Gastrocnemius medialis (tissue), 4 donors: ENCODE measurements around the gene INAFM2. TPM values are rescaled to one million over a fixed set of nuclear protein-coding genes. Genes with fewer than 3 reads are reported as not detected.

Experiments
- ATAC-seq, 2 donors: fragments of 150-250 bp; one replicate each; pipeline ENCODE4 v1.9.1; 2016
- DNase-seq, 2 donors: peaks; one replicate each; pipeline ENCODE4 v3.0.0-alpha.2; 2019
- H3K27ac ChIP-seq, 4 donors: fragments of 200-600 bp; sonication (generic); 1 replicate in 1 of 4; 2 replicates in 3 of 4; pipeline ENCODE4 v1.5.1; 2016 to 2018; ENCODE audit warnings: mild to moderate bottlenecking in 2 of 4, moderate library complexity in 1 of 4
- H3K27me3 ChIP-seq, 3 donors: fragments of 200-600 bp; sonication (generic) in 2 of 3; 1 replicate in 1 of 3; 2 replicates in 2 of 3; pipeline versions ENCODE4 v1.5.1 to v1.6.0; 2016 to 2019; ENCODE audit warnings: mild to moderate bottlenecking in 1 of 3, moderate library complexity in 1 of 3
- H3K36me3 ChIP-seq, 2 donors: fragments of 200-600 bp; sonication (generic) in 1 of 2; one replicate each; pipeline ENCODE4 v1.5.1; 2017 to 2018
- H3K4me1 ChIP-seq, 2 donors: fragments of 200-600 bp; sonication (generic) in 1 of 2; one replicate each; pipeline ENCODE4 v1.5.1; 2016 to 2017; ENCODE audit warnings: mild to moderate bottlenecking in 2 of 2
- H3K4me3 ChIP-seq, 4 donors: fragments of 200-600 bp; sonication (generic) in 3 of 4; 1 replicate in 1 of 4; 2 replicates in 3 of 4; pipeline ENCODE4 v1.5.1; 2016 to 2019; ENCODE audit warnings: mild to moderate bottlenecking in 2 of 4
- H3K9me3 ChIP-seq, 3 donors: fragments of 200-600 bp; sonication (generic) in 2 of 3; 1 replicate in 1 of 3; 2 replicates in 2 of 3; pipeline ENCODE4 v1.5.1; 2016 to 2019
- CTCF ChIP-seq, 5 experiments: fragments of 450-650 bp in 3 of 5; fragments of 200-600 bp in 2 of 5; sonication (generic) in 2 of 5; IDR thresholded peaks in 4 of 5; conservative IDR thresholded peaks in 1 of 5; 1 replicate in 4 of 5; 2 replicates in 1 of 5; pipeline ENCODE4 v1.5.1; 2016 to 2019; ENCODE audit warnings: antibody characterized with exemption in 5 of 5, mild to moderate bottlenecking in 3 of 5, moderate library complexity in 3 of 5
- POLR2A ChIP-seq, 2 donors: fragments of 450-650 bp; IDR thresholded peaks; one replicate each; pipeline ENCODE4 v1.6.1; 2017; ENCODE audit warnings: antibody characterized with exemption in 2 of 2, mild to moderate bottlenecking in 2 of 2, moderate library complexity in 2 of 2
- in situ Hi-C, 4 donors: fragments of 200-750 bp; cut with MboI; loops; one replicate each; pipeline versions ENCODE4 v1.15.0 to v1.8.0; 2017; ENCODE audit warnings: low sequenced_read_pairs in 4 of 4
- intact Hi-C: fragments of 100-400 bp; cut with DNase I; formaldehyde crosslinking; loops from one replicate; pipeline ENCODE4 v1.15.1; 2023; ENCODE audit warnings: low total_unique reads
- total RNA-seq, 4 donors: library from RNA; depleted of rRNA; stranded (reverse); fragments of >200 nt; gene quantifications; one replicate each; pipeline versions ENCODE4 v1.1.0 to v1.2.3, GENCODE V29; 2016

The INAFM2 gene
- total RNA-seq, 4 donors from 2014 or later, result 17.2 to 28.1 (median 17.7) TPM

GRCh38 chr15:40313531-40314398 lies 9.7 kb upstream of the INAFM2 start:
- Histone ChIP-seq H3K36me3 (no peaks in the 10 kb centered on the region), H3K27ac (no peak overlapping the region), H3K27me3 (no peaks in the 10 kb centered on the region), H3K4me3 (no peak overlapping the region), H3K9me3 (no peaks in the 10 kb centered on the region), H3K4me1 (peaks cover 0 to 8% of the 10 kb centered on the region in 2 donors)
- peak; percentile 49 to 70 for ATAC-seq
- no peak for TF ChIP-seq CTCF (IDR thresholded peaks at IDR 0.05 in 4 of 5, conservative IDR thresholded peaks at IDR 0.05 in 1 of 5)
- TF ChIP-seq POLR2A (IDR thresholded peaks at IDR 0.05), result no peak
- in situ Hi-C loops, result loop anchor here in 2 of 4 donors (10.0 kb wide), 1 partner anchor 111 kb away; no protein-coding TSS in a partner anchor
- DNase-seq, result peak in 1 of 2 donors; percentile 45
- intact Hi-C loops, result no loop called here

GRCh38 chr15:40314723-40315276 lies 8.7 kb upstream of the INAFM2 start:
- no peaks in the 10 kb centered on the region for H3K36me3 ChIP-seq
- H3K27ac ChIP-seq, result no peak overlapping the region
- H3K9me3 ChIP-seq, result no peaks in the 10 kb centered on the region
- TF ChIP-seq POLR2A (IDR thresholded peaks at IDR 0.05) (no peak), CTCF (IDR thresholded peaks at IDR 0.05 in 4 of 5, conservative IDR thresholded peaks at IDR 0.05 in 1 of 5) (no peak)
- peaks cover 0 to 8% of the 10 kb centered on the region in 2 donors for H3K4me1 ChIP-seq
- DNase-seq (no peak), ATAC-seq (no peak)
- H3K4me3 ChIP-seq, result no peak overlapping the region
- intact Hi-C loops, result no loop called here
- in situ Hi-C loops, result loop anchor here in 2 of 4 donors (10.0 kb wide), 1 partner anchor 110 kb away; no protein-coding TSS in a partner anchor
- H3K27me3 ChIP-seq, result no peaks in the 10 kb centered on the region

GRCh38 chr15:40316931-40317330 lies 6.6 kb upstream of the INAFM2 start:
- Histone ChIP-seq H3K4me1 (peaks cover 0 to 8% of the 10 kb centered on the region in 2 donors), H3K36me3 (no peaks in the 10 kb centered on the region), H3K27ac (no peak overlapping the region), H3K4me3 (no peak overlapping the region), H3K27me3 (no peaks in the 10 kb centered on the region), H3K9me3 (no peaks in the 10 kb centered on the region)
- in situ Hi-C loops, result loop anchor here in 2 of 4 donors (10.0 kb wide), 1 partner anchor 108 kb away; no protein-coding TSS in a partner anchor
- ATAC-seq (no peak), DNase-seq (no peak)
- TF ChIP-seq POLR2A (IDR thresholded peaks at IDR 0.05) (no peak), CTCF (IDR thresholded peaks at IDR 0.05 in 4 of 5, conservative IDR thresholded peaks at IDR 0.05 in 1 of 5) (no peak)
- intact Hi-C loops, result no loop called here

- DNase-seq (no peak), ATAC-seq (no peak)
- H3K27ac ChIP-seq, result no peak overlapping the region
- H3K9me3 ChIP-seq, result no peaks in the 10 kb centered on the region
- peaks cover under 1 to 8% of the 10 kb centered on the region in 2 donors for H3K4me1 ChIP-seq
- no peaks in the 10 kb centered on the region for H3K36me3 ChIP-seq
- intact Hi-C loops, result no loop called here
- no peak overlapping the region for H3K4me3 ChIP-seq
- in situ Hi-C loops, result loop anchor here in 2 of 4 donors (10.0 kb wide), 1 partner anchor 107 kb away; no protein-coding TSS in a partner anchor
- no peaks in the 10 kb centered on the region for H3K27me3 ChIP-seq
- TF ChIP-seq POLR2A (IDR thresholded peaks at IDR 0.05) (no peak), CTCF (IDR thresholded peaks at IDR 0.05 in 4 of 5, conservative IDR thresholded peaks at IDR 0.05 in 1 of 5) (no peak)
Measured at GRCh38 chr15:40317580-40317979, 5.9 kb upstream of the INAFM2 start.
